Stimulated activated memory B cell treated with anti-CD40 and anti-IgM and Interleukin-4, amounts not matched to agents 10 μg/mL and 1 μg/mL and 100 μg/mL, for 72 hours (primary cell): ENCODE data around the gene EFHD2.

Experiments used
- ATAC-seq: fragments of 150-1000 bp; cut with Tn5 transposase; 2 replicates; pipeline ENCODE4 v1.10.0; 2021
- H3K27ac Mint-ChIP-seq: one replicate; pipeline ENCODE4 v1.8.0; 2022; ENCODE audit warnings: mild to moderate bottlenecking, mixed read lengths
- H3K27me3 Mint-ChIP-seq: one replicate; pipeline ENCODE4 v1.8.0; 2022; ENCODE audit warnings: mixed read lengths
- H3K36me3 Mint-ChIP-seq: one replicate; pipeline ENCODE4 v1.8.0; 2022; ENCODE audit warnings: mixed read lengths
- H3K4me1 Mint-ChIP-seq: one replicate; pipeline ENCODE4 v1.8.0; 2022; ENCODE audit warnings: mixed read lengths
- H3K4me3 Mint-ChIP-seq: one replicate; pipeline ENCODE4 v1.8.0; 2022; ENCODE audit warnings: mild to moderate bottlenecking, moderate library complexity, mixed read lengths
- H3K9me3 Mint-ChIP-seq: one replicate; pipeline ENCODE4 v1.8.0; 2022; ENCODE audit warnings: mixed read lengths

The EFHD2 gene

GRCh38 chr1:15477646-15478212 lies 68.0 kb downstream of the EFHD2 start:
- no peaks in the 10 kb centered on the region for H3K27me3 Mint-ChIP-seq
- H3K4me1 Mint-ChIP-seq = no peaks in the 10 kb centered on the region
- H3K36me3 Mint-ChIP-seq = no peaks in the 10 kb centered on the region
- peaks cover 3% of the 10 kb centered on the region for H3K9me3 Mint-ChIP-seq
- ATAC-seq = no peak
- no peak overlapping the region for H3K27ac Mint-ChIP-seq
- H3K4me3 Mint-ChIP-seq = no peak overlapping the region
